Omental fat pad (tissue), 4 donors: ENCODE measurements around the gene JAKMIP3. TPM values are rescaled to one million over a fixed set of nuclear protein-coding genes. Genes with fewer than 3 reads are reported as not detected.

Experiments used
- ATAC-seq: fragments of 150-250 bp; one replicate; pipeline ENCODE4 v1.9.1; 2016; ENCODE audit warnings: mild to moderate bottlenecking, moderate library complexity; ENCODE audit not compliant: low FRiP score
- DNase-seq: peaks from one replicate; pipeline ENCODE4 v3.0.0-alpha.2; 2019; ENCODE audit warnings: low spot score
- total RNA-seq, 4 donors: library from RNA; depleted of rRNA; stranded (reverse); fragments of >200 nt; gene quantifications; one replicate each; pipeline ENCODE4 v1.1.0, GENCODE V29; 2016
- TF ChIP-seq, protein P1 (sequence below), 3 donors: fragments of 450-650 bp; IDR thresholded peaks; one replicate each; pipeline ENCODE4 v1.5.1; 2016 to 2017; ENCODE audit warnings: antibody characterized with exemption in 3 of 3, mild to moderate bottlenecking in 3 of 3, moderate library complexity in 2 of 3

The JAKMIP3 gene
- total RNA-seq, 4 donors from 2014 or later = 0.13 to 0.79 (median 0.37) TPM

DNA sequence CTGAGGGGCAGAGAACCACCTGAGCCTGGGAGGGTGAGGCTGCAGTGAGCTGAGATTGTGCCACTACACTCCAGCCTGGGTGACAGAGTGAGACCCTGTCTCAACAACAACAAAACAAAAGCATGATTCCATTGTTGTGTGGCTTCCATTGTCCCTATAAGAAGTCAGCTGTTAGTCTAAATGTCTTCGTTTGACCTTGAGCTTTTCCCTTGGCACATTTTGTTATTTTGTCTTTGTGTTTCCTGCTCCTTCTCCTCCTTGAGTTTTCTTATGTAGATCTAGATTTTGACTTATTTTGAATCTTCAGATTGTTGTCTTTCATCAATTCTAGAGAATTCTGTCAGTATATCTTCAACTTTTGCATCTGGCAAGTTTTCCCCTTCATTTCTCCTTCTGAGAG, 13.6 kb upstream of the JAKMIP3 start:
- DNase-seq (no peak), ATAC-seq (no peak)

GRCh38 chr10:132054564-132054963, 11.2 kb upstream of the JAKMIP3 start:
- TF ChIP-seq, protein P1, sequence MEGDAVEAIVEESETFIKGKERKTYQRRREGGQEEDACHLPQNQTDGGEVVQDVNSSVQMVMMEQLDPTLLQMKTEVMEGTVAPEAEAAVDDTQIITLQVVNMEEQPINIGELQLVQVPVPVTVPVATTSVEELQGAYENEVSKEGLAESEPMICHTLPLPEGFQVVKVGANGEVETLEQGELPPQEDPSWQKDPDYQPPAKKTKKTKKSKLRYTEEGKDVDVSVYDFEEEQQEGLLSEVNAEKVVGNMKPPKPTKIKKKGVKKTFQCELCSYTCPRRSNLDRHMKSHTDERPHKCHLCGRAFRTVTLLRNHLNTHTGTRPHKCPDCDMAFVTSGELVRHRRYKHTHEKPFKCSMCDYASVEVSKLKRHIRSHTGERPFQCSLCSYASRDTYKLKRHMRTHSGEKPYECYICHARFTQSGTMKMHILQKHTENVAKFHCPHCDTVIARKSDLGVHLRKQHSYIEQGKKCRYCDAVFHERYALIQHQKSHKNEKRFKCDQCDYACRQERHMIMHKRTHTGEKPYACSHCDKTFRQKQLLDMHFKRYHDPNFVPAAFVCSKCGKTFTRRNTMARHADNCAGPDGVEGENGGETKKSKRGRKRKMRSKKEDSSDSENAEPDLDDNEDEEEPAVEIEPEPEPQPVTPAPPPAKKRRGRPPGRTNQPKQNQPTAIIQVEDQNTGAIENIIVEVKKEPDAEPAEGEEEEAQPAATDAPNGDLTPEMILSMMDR (IDR thresholded peaks at IDR 0.05) = no peak
- ATAC-seq (no peak), DNase-seq (no peak)

More for the DNA sequence above, 13.6 kb upstream of the JAKMIP3 start:
- TF ChIP-seq, protein P1 (IDR thresholded peaks at IDR 0.05) = no peak

- ATAC-seq (no peak), DNase-seq (no peak)
- TF ChIP-seq, protein P1 (IDR thresholded peaks at IDR 0.05) = no peak
These were observed 10.1 kb upstream of the JAKMIP3 start for GRCh38 chr10:132055616-132056015.

GRCh38 chr10:132056663-132057062, 9.1 kb upstream of the JAKMIP3 start:
- ATAC-seq (no peak), DNase-seq (no peak)
- TF ChIP-seq, protein P1 (IDR thresholded peaks at IDR 0.05) = no peak

GRCh38 chr10:132057191-132057681, 8.5 kb upstream of the JAKMIP3 start:
- TF ChIP-seq, protein P1 (IDR thresholded peaks at IDR 0.05) = no peak
- no peak for ATAC-seq
- no peak for DNase-seq

GRCh38 chr10:132058111-132058745, 7.5 kb upstream of the JAKMIP3 start:
- TF ChIP-seq, protein P1 (IDR thresholded peaks at IDR 0.05) = no peak
- ATAC-seq (no peak), DNase-seq (no peak)
